CD4-positive, alpha-beta T cell treated with Interferon alpha-2 for 1 hour (primary cell): ENCODE results near the gene FCRL2.
"Not testable (repeated sequence)": the region's sequence is repeated elsewhere in the genome, so short reads cannot be mapped to it uniquely, and the experiment has no call there.

Source experiments
- DNase-seq, 2 donors: peaks; one replicate each; pipeline ENCODE4 v3.0.0-alpha.2; 2020 to 2022

The FCRL2 gene

DNA sequence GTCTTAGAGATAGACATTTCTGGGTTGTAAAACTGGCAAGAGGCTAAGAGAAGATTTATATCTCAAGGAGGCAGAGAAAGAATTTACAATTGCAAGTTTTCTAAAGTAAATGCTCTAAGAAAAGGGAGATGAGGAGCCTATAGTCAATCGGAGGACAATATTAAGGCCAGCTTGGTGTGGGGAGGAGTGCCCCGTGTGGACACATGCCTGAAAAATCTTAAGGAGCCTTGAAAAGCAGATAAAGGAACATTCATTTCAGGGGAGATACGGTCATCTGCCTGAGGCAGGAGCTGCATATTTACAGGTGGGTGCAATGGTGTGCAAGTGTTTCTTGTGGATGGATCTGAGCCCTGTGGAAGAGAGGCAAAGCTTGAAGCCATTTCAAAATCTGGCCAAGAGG lies 25.6 kb downstream of the FCRL2 start:
- no peak for DNase-seq

GRCh38 chr1:157748262-157748817 lies 28.6 kb downstream of the FCRL2 start:
- no peak for DNase-seq

GRCh38 chr1:157739229-157739901 lies 37.6 kb downstream of the FCRL2 start:
- no peak for DNase-seq

GRCh38 chr1:157735991-157736390 lies 40.9 kb downstream of the FCRL2 start:
- not testable (repeated sequence) for DNase-seq

- DNase-seq: no peak
Observed at GRCh38 chr1:157734321-157734720, 42.6 kb downstream of the FCRL2 start.

DNA sequence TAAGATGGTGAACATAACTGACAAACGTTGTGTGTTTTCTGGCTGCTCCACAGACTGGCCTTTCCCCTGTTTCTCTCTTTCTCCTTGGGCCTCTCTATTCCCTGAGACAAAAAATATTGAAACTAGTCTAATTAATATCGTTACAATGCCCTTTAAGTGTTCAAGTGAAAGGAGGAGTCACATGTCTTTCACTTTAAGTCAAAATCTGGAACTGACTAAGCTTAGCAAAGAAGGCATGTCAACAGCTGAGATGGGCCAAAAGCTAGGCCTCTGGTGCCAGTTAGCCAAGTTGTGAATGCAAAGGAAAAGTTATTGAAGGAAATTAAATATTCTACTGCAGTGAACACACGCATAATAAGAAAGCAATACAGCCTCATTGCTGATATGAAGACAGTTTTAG lies 44.2 kb downstream of the FCRL2 start:
- DNase-seq: no peak

- peak; percentile 55 to 56 for DNase-seq
Observed at GRCh38 chr1:157725221-157725577, 51.7 kb downstream of the FCRL2 start.

- DNase-seq: no peak
Observed at GRCh38 chr1:157724537-157725220, 52.3 kb downstream of the FCRL2 start.

GRCh38 chr1:157723157-157723556 lies 53.8 kb downstream of the FCRL2 start:
- peak in 1 of 2 donors; percentile 38 for DNase-seq

- no peak for DNase-seq
Observed at GRCh38 chr1:157721985-157722384, 54.9 kb downstream of the FCRL2 start.

DNA sequence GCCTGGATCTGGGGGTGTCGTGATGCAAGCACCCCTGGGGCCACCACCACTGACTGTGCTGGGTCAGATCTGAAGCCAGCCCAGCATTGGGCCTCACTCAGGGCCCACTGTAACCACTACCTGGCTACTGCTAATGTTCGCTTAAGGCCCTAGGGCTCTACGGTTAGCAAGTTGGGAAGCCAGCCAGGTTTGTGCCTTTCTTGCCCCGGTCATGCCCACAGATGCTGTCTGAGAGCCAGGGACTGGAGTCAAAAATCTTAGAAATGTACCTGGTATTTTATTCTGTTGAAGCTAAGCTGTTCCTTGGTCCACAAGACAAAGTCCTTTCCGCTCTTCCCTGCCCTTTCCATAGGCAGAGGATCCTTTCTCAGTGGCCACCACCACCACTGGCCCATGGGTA lies 61.2 kb downstream of the FCRL2 start:
- DNase-seq: no peak

DNA sequence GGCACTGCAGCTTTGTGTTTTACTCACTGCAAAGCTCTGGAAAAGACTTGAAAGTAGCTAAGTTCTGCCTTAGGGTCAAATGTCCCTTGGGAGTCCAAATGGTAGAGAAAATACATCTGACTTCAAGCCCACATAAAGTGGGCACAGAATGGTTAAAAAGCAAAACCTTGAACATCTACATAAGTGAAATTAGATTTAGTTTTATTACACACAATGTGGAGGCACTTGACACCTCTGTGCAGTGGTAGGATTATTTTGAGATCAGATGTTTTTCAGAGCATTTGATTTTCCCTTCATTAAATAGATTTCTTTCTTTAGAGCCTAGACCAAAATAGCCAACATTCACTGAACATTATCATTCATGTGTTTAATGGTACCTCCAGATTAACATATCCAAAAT lies 65.1 kb downstream of the FCRL2 start:
- DNase-seq: no peak

- no peak for DNase-seq
Observed at GRCh38 chr1:157704878-157705277, 72.1 kb downstream of the FCRL2 start.

- no peak for DNase-seq
Observed at GRCh38 chr1:157703981-157704380, 73.0 kb downstream of the FCRL2 start.

GRCh38 chr1:157702308-157702825 lies 74.6 kb downstream of the FCRL2 start:
- DNase-seq: no peak

DNA sequence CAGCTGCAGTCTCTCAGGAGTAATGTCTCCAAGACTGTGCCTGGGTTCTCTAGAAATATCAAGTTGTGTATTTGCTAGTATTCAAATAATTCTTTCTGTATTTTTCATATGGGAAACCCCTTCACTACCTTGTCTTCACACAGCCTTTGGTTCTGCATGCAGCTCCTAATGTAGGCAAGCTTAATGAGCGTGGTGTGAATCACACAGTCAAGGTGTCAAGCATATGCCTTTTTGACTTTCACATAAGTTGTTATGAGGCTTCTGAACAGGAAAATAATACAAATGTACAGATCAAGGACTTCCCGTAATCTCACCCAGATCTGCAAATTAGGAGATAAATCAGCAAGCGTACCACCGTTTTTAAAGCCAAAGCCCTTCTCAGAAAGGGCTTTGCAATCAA lies 76.2 kb downstream of the FCRL2 start, which contains the start of gene FCRL3:
FCRL3 (minus strand) TSS at position 38 of the 400 bp plus-strand sequence. CDS start 280 bp downstream, outside the sequence.
- peak; percentile 23 to 55 for DNase-seq

DNA sequence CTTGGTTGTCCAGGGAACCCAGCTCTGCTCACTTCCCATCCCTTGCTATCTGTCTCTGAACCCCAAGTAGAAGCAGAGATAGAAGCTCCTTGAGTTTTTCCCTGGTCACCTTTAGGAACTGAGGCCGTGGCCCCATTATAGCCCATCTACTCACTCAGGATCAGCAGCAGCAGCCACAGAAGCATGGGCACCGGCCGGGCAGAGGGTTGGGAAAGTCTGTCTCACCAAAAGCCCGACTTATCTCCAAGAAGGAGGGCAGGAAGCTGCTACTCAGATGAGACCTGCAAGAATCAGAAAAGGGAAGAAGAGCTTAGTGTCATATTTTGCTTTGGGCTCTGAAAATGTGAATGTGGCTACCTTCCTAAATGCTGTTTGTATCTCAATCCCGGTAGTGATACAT lies 76.6 kb downstream of the FCRL2 start:
- no peak for DNase-seq

DNA sequence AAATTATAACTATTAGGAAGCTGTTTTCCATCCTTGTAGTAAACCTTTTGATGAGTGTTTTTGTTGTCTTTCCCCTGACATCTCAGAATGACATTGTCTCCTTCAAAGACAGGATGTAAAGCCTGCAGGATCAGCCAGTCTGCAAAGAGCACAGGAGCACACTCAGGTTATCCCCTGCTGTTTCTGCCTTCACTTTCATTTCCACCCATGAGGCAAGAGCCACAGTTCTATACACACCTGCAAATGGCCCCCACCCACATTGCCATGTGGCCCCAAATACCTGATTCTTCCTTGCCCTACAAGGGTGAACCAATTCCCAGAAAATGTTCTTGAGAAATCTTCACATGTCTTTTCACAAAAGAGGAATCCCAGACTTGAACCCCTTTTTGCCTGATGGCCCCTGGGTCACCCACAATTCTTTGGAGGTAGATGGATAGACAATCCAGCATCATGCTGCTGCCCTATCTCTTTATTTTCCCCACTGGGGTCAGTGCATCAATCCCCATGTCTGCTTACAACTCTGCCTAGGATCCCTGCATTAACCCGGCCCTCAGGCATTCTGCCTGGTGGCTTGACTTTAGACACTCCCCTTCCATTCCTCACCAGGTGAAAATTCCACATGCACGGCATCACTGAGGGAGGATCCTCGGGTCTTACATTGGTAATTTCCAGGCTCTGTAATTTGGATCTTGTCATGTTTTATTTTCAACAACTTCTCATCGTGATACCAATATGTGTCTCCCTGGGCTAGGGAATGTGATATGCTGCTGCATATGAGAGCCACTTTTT lies 79.0 kb downstream of the FCRL2 start:
- DNase-seq: peak in 1 of 2 donors; percentile 28

GRCh38 chr1:157696966-157697628 lies 79.8 kb downstream of the FCRL2 start:
- no peak for DNase-seq
